Measurements from ENCODE around the gene ZSCAN22. TPM values are rescaled to one million over a fixed set of nuclear protein-coding genes. Genes with fewer than 3 reads are reported as not detected.

Gene ZSCAN22
- total RNA-seq, 1 experiment from 2014 or later: 3.2 TPM

- TF ChIP-seq ZNF532 (CRISPR knock-in tag; IDR thresholded peaks at IDR 0.05; ENCODE audit: borderline replicate concordance) (no peak), NFE2L1 (CRISPR knock-in tag; IDR thresholded peaks at IDR 0.05) (no peak), USF1 (CRISPR knock-in tag; IDR thresholded peaks at IDR 0.05) (no peak), ZNF138 (CRISPR knock-in tag; conservative IDR thresholded peaks at IDR 0.05) (no peak), GRHL2 (CRISPR knock-in tag; IDR thresholded peaks at IDR 0.05; ENCODE audit: insufficient replicate concordance, severe bottlenecking) (no peak), FOXJ3 (CRISPR knock-in tag; IDR thresholded peaks at IDR 0.05; ENCODE audit: borderline replicate concordance) (no peak), ATF6 (CRISPR knock-in tag; IDR thresholded peaks at IDR 0.05) (no peak), KAT7 (CRISPR knock-in tag; IDR thresholded peaks at IDR 0.05; ENCODE audit: borderline replicate concordance) (no peak), E2F1 (CRISPR knock-in tag; IDR thresholded peaks at IDR 0.05) (peak; percentile 81; the same call in 1 of the 2 replicates), CDX4 (CRISPR knock-in tag; IDR thresholded peaks at IDR 0.05; ENCODE audit: borderline replicate concordance) (no peak), ZNF423 (CRISPR knock-in tag; IDR thresholded peaks at IDR 0.05) (peak; percentile 59), MAX (CRISPR knock-in tag; IDR thresholded peaks at IDR 0.05) (peak; percentile 72; the same call in 1 of the 2 replicates), ATF1 (CRISPR knock-in tag; IDR thresholded peaks at IDR 0.05) (no peak), NFYB (CRISPR knock-in tag; conservative IDR thresholded peaks at IDR 0.05; ENCODE audit: low read depth) (peak; percentile 24; the same call in 1 of the 2 replicates), ZNF416 (CRISPR knock-in tag; IDR thresholded peaks at IDR 0.05) (no peak), NR1H2 (CRISPR knock-in tag; IDR thresholded peaks at IDR 0.05) (no peak), ZNF671 (CRISPR knock-in tag; IDR thresholded peaks at IDR 0.05) (no peak), ESRRA (CRISPR knock-in tag; IDR thresholded peaks at IDR 0.05; ENCODE audit: borderline replicate concordance) (no peak)
- TF ChIP-seq, protein P1, sequence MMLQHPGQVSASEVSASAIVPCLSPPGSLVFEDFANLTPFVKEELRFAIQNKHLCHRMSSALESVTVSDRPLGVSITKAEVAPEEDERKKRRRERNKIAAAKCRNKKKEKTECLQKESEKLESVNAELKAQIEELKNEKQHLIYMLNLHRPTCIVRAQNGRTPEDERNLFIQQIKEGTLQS (CRISPR knock-in tag; conservative IDR thresholded peaks at IDR 0.05): no peak
- TF ChIP-seq, protein P2, sequence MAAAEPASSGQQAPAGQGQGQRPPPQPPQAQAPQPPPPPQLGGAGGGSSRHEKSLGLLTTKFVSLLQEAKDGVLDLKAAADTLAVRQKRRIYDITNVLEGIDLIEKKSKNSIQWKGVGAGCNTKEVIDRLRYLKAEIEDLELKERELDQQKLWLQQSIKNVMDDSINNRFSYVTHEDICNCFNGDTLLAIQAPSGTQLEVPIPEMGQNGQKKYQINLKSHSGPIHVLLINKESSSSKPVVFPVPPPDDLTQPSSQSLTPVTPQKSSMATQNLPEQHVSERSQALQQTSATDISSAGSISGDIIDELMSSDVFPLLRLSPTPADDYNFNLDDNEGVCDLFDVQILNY (CRISPR knock-in tag; IDR thresholded peaks at IDR 0.05): peak; percentile 38; the same call in 1 of the 2 replicates
- TF ChIP-seq, protein P3, sequence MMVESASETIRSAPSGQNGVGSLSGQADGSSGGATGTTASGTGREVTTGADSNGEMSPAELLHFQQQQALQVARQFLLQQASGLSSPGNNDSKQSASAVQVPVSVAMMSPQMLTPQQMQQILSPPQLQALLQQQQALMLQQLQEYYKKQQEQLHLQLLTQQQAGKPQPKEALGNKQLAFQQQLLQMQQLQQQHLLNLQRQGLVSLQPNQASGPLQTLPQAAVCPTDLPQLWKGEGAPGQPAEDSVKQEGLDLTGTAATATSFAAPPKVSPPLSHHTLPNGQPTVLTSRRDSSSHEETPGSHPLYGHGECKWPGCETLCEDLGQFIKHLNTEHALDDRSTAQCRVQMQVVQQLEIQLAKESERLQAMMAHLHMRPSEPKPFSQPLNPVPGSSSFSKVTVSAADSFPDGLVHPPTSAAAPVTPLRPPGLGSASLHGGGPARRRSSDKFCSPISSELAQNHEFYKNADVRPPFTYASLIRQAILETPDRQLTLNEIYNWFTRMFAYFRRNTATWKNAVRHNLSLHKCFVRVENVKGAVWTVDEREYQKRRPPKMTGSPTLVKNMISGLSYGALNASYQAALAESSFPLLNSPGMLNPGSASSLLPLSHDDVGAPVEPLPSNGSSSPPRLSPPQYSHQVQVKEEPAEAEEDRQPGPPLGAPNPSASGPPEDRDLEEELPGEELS (CRISPR knock-in tag; IDR thresholded peaks at IDR 0.05): 0 out of 2 replicates have a peak, but pooled peaks have one; percentile 35
These were observed 20.5 kb downstream of the ZSCAN22 start (continued) for GRCh38 chr19:58346961-58347929.
